AG04449 (cell line): ENCODE measurements around the gene DNAJA1.
"Not testable (repeated sequence)": the region's sequence is repeated elsewhere in the genome, so short reads cannot be mapped to it uniquely, and the experiment has no call there.

ENCODE experiments used
- CTCF ChIA-PET: fragments of 350-600 bp; formaldehyde crosslinking; extraction: SDS; loops from one replicate; lab custom pipeline; 2021; ENCODE audit warnings: antibody characterized with exemption; lab: Yijun Ruan, JAX
- POLR2A ChIA-PET: fragments of 400-600, 350-600 bp; formaldehyde crosslinking; extraction: SDS; loops from one replicate; lab custom pipeline; 2020; ENCODE audit warnings: antibody characterized with exemption, inconsistent platforms; lab: Yijun Ruan, JAX
- DNase-seq: peaks from one replicate; pipeline ENCODE4 v3.0.0-alpha.2; 2010; ENCODE audit warnings: low read depth, low spot score
- H3K4me3 ChIP-seq: 2 replicates; pipeline ENCODE4 v1.5.1; 2011; ENCODE audit warnings: low read depth, mild to moderate bottlenecking, control low read depth, low read length
- TF ChIP-seq, protein P1 (sequence below): IDR thresholded peaks from one replicate; pipeline ENCODE4 v1.5.1; 2011; ENCODE audit warnings: mild to moderate bottlenecking, moderate library complexity, low read length, control low read depth, inconsistent platforms; ENCODE audit not compliant: insufficient read depth; ENCODE audit errors: missing control alignments

Gene DNAJA1

DNA sequence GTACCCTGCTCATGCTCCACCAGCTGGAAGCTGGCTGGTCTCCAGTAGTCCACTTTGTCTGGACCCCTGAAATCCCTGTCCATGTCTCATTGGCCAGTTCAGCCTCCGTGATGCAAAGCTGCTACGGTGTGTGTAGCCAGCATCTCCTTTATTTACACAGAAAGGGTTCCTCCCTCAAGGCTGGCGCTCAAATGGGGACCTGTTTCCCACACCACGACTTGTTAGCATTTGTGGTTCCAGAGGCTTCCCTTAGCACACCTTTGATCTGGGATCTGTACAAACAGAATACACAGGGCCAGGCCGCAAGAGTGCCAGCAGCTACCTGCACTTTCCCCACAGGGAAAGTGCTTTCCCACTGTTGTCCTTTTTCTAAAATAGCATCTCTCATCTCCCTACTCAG, 57.1 kb downstream of the DNAJA1 start:
- CTCF ChIA-PET = interaction anchor here (0.7 to 1.6 kb wide), 2 partner anchors 142 to 144 kb away, joined by 3 to 25 read pairs; no protein-coding TSS in a partner anchor
- TF ChIP-seq, protein P1, sequence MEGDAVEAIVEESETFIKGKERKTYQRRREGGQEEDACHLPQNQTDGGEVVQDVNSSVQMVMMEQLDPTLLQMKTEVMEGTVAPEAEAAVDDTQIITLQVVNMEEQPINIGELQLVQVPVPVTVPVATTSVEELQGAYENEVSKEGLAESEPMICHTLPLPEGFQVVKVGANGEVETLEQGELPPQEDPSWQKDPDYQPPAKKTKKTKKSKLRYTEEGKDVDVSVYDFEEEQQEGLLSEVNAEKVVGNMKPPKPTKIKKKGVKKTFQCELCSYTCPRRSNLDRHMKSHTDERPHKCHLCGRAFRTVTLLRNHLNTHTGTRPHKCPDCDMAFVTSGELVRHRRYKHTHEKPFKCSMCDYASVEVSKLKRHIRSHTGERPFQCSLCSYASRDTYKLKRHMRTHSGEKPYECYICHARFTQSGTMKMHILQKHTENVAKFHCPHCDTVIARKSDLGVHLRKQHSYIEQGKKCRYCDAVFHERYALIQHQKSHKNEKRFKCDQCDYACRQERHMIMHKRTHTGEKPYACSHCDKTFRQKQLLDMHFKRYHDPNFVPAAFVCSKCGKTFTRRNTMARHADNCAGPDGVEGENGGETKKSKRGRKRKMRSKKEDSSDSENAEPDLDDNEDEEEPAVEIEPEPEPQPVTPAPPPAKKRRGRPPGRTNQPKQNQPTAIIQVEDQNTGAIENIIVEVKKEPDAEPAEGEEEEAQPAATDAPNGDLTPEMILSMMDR = no peak
- no peak for DNase-seq
- no peak overlapping the region for H3K4me3 ChIP-seq
- POLR2A ChIA-PET = no interaction called here

DNA sequence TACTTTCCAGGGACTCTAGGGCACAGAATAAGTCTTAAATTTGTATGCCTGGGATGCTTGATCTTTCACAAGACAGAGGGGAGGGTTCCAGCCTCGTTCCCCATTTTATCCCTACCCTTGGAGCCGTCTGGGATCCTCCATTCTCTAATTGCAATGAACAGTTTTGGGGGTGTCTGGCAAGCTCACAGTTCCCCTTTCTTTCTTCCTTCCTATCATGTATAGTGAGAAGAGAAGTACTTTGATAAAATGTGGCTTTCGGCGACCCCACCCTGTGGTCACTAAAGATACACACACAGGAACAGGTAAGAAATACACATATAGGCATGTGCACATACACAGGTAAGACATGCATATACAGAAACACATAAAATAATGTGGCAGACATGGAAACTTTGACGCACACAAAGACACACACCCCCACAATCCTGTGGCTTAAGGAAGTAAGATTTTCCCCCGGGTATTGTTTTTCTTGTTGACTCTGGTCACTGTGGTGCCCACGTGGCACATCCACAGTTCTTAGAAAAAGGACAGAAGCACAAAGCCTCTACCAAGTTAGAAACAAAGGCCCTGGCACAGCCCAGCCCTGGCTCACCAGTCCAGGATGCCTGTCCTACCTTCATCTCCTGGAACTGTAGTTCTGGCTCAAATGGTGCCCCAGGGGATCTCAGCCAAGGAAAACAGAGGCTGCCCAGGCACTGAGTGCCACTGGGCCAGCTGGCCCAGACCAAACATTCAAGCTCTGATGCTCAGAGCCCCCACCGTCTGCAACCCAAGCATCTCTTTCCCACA, 57.7 kb downstream of the DNAJA1 start:
- H3K4me3 ChIP-seq = no peak overlapping the region
- TF ChIP-seq, protein P1 = no peak
- CTCF ChIA-PET = interaction anchor here (0.7 to 1.6 kb wide), 2 partner anchors 141 to 144 kb away, joined by 3 to 25 read pairs; no protein-coding TSS in a partner anchor
- POLR2A ChIA-PET = no interaction called here
- no peak for DNase-seq

DNA sequence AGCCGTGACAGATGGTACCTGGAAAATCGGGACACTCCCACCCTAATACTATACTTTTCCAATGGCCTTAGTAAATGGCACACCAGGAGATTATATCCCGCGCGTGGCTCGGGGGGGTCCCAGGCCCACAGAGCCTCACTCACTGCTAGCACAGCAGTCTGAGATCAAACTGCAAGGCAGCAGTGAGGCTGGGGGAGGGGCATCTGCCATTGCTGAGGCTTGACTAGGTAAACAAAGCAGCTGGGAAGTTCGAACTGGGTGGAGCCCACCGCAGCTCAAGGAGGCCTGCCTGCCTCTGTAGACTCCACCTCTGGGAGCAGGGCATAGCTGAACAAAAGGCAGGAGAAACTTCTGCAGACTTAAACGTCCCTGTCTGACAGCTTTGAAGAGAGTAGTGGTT, 60.6 kb downstream of the DNAJA1 start:
- DNase-seq, H3K4me3 ChIP-seq, POLR2A ChIA-PET: not testable (repeated sequence)
- CTCF ChIA-PET = interaction anchor here (3.8 kb wide), 1 partner anchor 141 kb away, joined by 26 read pairs; no protein-coding TSS in a partner anchor
